Activated CD4-positive, alpha-beta T cell treated with anti-CD3 and anti-CD28 coated beads, Interleukin-2, amount 50 U/mL, for 1 hour (primary cell): ENCODE measurements around the gene KLK13.

ENCODE experiments used
- DNase-seq: peaks from one replicate; pipeline ENCODE4 v3.0.0-alpha.2; 2020

KLK13 gene, protein sequence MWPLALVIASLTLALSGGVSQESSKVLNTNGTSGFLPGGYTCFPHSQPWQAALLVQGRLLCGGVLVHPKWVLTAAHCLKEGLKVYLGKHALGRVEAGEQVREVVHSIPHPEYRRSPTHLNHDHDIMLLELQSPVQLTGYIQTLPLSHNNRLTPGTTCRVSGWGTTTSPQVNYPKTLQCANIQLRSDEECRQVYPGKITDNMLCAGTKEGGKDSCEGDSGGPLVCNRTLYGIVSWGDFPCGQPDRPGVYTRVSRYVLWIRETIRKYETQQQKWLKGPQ

DNA sequence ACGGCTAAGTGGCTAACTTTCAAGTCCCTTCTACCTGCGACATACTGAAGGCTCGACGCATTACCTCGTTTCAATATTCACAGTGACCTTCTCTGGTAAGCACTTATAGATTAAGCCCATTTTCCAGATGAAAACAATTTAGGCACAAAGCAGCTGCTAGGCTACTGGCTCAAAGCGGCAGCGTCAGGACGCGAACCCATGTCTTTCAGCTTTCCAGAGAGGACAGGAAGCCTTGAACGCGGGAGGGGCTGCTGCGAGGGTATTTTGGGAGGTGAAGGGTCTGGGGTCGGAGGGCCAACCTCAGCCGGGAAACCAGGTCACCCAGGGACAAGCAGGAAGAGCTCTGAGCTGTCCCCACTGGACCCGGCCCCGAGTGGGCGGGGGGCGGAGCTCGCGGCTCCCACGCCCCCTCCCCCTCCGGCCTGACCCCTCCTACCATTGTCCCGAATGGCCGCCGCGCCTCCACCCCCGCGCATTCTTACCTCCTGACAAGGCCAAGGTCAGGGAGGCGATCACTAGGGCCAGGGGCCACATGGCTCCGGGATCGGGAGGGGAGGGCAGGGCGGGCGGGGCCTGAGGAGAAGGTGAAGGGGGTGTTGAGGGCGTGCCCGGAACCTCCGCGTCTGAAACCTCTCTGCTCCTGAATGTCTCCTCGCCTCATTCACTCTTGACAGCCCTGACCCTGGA lies at the start of gene KLK13:
Gene KLK13 (minus strand): TSS at position 559 of the 687 bp plus-strand sequence. CDS start 25 bp downstream, at position 534.
- DNase-seq = no peak

DNA sequence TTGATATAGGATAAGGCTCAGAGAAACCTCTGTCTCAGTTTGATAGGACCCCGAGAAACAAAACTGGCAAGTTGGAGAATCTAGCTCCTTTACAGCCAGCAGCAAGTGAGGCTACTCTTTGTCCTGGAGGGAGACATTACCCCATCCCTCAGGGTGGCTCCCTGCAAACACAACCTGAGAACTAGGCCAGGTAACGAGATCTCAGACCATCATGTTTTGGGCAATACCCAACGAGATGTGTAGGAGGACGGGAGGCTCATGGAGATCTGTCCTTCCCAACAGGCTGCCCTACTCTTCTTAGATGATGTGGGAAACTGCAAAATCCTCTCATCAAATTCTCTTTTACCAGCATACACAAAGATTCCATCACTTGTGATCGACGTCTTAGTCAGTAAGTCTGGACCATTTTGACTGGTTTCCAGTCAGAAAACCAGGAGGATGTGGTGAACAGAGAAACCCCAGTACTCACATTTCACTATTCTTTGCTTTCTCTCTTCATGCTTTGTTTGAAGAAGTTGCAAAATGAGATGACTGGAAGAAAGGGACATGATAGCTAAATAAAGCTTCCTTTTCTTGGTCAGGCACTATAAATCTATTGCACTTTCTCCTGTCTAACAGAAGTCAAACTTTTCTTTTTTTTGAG lies 49.3 kb upstream of the KLK13 start:
- no peak for DNase-seq

DNA sequence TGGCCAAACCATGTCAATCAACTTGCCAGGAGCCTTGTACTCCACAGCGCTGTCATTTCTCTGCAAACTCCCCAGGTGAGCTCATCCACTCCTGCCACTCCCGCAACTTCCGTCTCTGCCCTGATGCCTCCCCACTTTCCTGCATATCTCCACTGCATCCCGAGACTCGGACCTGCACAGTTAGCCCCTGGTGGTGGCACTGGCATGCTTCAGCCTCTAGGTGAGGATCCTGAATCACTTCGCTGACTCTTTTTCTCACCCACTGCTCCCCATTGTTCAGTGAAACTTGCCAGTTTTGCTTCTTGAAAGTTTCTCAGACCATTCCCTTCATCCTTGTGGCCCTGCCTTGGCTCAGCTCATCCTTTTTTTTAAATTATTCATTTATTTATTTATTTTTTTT lies 46.7 kb upstream of the KLK13 start:
- no peak for DNase-seq

GRCh38 chr19:51110666-51110971 lies 45.7 kb upstream of the KLK13 start:
- DNase-seq = no peak

GRCh38 chr19:51108805-51109146 lies 43.9 kb upstream of the KLK13 start:
- DNase-seq = no peak

DNA sequence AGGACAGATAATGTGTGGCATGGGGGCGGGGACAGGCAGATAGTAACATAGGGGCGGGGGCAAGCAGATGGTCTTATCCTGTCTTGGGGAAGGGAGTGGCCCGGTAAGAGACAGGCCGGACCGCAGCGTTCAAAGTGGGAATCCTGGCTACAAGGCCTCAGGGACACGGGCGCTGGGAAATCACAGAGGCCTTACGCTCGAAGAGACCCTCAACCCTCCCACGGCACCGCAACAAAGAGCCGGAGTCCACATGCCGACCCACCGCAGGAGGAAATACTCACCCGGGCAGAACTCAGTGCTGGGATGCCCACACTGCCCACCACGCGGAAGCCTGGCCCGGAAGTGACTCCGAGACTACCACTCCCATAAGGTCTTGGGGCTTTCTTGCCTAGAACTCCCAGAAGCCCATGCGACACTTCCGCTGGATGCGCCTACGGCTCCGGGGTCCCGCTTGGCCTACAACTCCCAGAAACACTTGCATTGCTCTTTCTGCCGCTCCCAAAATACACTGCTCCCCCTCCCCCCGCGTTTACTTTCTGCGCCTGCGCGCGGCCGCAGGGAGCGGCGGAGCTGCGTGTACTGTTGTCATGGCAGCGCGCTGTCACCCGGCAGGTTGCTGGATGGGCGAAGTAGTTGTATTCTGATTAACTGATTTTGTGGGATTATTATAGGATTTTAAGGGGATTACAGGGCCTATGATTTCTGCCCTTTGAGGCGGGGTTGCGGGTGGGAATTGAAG lies 43.3 kb upstream of the KLK13 start, which contains the start of gene CTU1:
Gene CTU1 (minus strand): TSS at position 344 of the 739 bp plus-strand sequence. CDS start 3,840 bp downstream, outside the sequence.
- peak; percentile 97 for DNase-seq

DNA sequence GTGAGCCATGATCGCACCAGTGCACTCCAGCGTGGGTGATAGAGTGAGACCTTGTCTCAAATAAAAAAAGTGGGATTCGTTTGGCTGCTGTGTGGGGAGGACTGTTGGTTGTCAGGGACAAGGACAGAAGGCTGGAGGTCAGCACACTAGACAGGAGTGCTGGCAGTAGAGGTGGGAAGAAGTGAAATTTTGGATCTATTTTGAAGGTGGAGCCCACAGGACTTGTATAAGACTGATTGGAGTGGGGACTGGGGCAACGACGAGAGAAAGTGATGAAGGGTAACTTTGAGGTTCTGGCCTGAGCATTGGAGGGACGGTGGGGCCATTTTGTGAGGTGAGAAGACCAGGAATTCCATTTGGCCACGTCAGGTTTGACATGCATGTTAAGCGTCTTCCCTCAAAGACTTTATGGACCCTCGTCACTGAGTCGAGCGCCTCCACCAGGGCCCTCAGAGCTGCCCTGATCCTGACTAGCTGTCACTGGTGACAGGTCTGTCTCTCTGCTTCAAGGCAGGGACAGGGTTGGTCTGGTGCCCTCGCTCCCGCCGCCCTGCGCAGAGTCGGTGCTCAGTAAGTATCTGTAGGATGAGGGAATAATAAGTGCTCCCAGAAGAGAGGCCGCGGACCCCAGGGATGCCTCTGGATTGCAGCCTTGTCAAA lies 42.6 kb upstream of the KLK13 start:
- DNase-seq = peak; percentile 8

GRCh38 chr19:51103926-51104341 lies 39.0 kb upstream of the KLK13 start:
- DNase-seq = no peak

- DNase-seq = no peak
Observed at GRCh38 chr19:51102991-51103390, 38.1 kb upstream of the KLK13 start.

DNA sequence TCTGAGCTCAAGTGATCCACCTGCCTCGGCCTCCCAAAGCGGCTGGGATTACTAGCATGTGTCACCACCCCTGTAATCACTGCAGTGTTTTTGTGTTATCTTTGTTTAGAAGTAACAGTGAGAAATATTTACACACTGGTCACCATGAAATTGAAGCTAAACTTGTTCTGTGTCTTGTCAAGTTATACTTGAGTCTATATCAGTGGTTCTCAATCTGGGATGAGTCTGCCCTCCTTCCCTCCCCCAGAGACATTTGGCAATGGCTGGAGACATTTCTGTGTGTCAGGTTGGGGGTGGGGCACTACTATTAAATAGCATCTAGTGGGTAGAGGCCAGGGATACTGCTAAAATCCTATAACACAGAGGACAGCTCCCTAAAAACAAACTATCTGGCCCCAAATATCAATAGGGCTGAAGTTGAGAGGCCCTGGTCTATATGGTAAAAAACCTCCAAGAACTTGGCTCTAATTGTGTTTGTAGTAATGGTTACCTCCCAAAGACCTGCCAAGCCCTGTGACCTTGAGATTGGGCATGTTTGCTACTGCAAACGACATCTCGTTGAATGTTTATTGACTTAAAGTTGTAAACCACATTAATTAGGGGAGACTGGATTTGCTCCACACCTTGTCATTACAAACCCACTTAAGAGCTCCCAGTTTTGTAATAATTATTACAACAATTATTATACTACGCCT lies 36.4 kb upstream of the KLK13 start:
- DNase-seq = no peak

GRCh38 chr19:51100601-51101000 lies 35.7 kb upstream of the KLK13 start:
- DNase-seq = no peak

- no peak for DNase-seq
Observed at GRCh38 chr19:51099047-51099382, 34.1 kb upstream of the KLK13 start.

GRCh38 chr19:51098365-51099046 lies 33.6 kb upstream of the KLK13 start:
- peak; percentile 38 for DNase-seq

DNA sequence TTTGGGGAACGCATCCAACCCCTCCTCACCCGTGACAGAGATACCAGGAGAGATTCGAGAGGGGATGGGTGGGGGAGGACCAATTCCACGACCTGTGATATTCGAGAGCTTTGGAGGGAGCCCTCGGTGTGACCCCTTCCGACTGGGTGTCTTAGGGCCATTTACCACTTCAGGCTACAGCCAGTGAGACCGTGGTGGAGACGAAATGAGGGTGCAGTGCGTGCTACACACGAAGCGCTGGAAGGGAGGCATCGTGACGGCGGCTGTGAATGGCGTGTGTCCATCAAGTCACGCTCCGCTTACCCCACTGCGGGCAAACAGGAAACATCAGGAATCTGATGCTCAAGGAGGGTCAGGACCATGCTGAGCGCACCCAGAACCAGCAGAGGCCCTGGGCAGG lies 32.9 kb upstream of the KLK13 start:
- no peak for DNase-seq

- DNase-seq = peak; percentile 71
Observed at GRCh38 chr19:51097166-51097738, 32.4 kb upstream of the KLK13 start.

DNA sequence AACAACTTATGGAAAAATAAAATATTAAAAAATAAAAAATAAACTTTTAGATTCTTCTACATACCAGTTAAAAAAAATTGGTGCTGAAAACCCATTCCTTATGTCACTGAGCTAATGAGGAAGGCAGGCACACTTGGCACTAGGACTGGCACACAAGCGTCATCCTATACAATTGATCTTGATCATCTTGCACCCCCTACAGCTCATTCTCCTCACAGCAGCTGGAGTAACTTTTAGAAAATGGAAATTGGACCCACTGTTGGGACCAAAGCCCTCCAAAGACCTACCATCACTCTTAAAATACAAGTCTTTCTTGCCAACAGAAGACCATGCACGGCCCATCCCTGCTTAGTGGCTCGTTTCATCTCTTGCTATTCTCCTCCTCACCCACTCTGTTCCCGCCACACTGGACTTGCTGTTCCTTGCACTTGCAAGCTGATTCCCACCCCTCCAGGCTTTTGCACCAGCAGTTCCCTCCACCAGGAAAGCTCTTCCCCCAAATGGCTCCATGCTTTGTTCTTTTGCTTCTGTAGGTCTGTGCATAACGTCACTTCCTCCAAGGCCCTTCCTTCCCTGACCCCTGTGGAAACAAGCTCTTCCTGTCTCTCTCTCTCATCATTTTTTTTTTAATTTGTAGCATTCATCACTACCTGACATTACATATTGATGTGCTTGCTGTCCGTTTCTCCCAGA lies 31.7 kb upstream of the KLK13 start:
- no peak for DNase-seq

DNA sequence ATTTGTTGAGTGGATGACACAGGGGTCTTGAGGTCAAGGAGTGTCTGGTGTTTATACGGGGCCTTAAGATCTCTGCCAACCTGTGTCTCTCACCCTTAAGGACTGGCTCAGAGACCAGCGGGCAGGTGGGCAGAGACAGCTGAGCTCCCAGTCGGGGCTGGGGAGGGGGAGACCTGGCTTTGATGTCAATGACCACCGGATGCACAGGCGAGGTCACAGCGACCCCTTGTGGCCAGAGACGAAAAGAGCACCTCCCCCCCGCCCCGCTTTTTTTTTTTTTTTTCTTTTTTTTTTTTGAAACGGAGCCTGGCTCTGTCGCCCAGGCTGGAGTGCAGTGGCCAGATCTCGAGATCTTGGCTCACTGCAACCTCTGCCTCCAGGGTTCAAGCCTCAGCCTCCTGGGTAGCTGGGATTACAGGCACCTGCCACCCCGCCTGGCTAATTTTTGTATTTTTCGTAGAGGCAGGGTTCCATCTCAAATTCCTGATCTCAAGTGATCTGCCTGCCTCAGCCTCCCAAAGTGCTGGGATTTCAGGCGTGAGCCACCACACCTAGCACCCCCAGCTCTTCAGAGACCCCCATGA lies 29.9 kb upstream of the KLK13 start:
- DNase-seq = peak; percentile 28

GRCh38 chr19:51093510-51094345 lies 28.8 kb upstream of the KLK13 start:
- DNase-seq = no peak

DNA sequence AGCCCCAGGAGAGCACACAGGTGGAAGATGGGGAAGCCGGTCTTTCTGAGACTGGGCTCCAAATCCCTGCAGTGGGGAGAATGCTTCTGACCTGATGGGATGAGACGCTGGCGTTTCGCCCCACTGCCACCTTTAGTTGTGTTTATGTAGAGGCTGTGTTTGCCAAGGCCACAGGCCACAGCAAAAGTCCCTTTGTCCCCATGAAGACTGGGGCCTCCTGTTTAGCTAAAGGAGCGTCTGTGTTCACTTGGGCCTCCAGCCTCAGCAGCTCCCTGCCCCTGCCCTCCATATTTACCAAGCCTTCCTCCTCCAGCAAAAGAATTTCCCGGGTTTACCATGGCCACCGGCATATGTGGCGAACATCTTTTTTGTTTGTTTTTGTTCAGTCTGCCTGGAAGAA lies 28.2 kb upstream of the KLK13 start:
- DNase-seq = no peak
